H7 (cell line): ENCODE data around the gene MS4A10. TPM values are rescaled to one million over a fixed set of nuclear protein-coding genes. Genes with fewer than 3 reads are reported as not detected.

Source experiments
- total RNA-seq: library from RNA; depleted of rRNA; stranded (reverse); fragments of >200 nt; shearing (Covaris generic); gene quantifications from 2 replicates; pipeline ENCODE4 v1.2.3, GENCODE V29; 2014; rRNA removed

The MS4A10 gene
- total RNA-seq, 1 experiment from 2014 or later, result not detected

Other genes with a start within 250 kb of the MS4A10 start
- gene MS4A8, start 85.7 kb upstream of the MS4A10 start, total RNA-seq, result not detected in 2 replicates
- gene MS4A18, start 60.6 kb upstream of the MS4A10 start, total RNA-seq, result not detected in 2 replicates
- 0.10 TPM in 1 of 2 replicates, not detected in the other for gene MS4A15, start 28.5 kb upstream of the MS4A10 start, total RNA-seq
- 17.6 and 19.4 TPM in 2 replicates for gene CCDC86, start 56.8 kb downstream of the MS4A10 start, total RNA-seq
- gene PTGDR2, start 70.6 kb downstream of the MS4A10 start, total RNA-seq, result 0.03 and 0.44 TPM in 2 replicates
- not detected in 2 replicates for gene ZP1, start 82.2 kb downstream of the MS4A10 start, total RNA-seq
- 93.8 and 123 TPM in 2 replicates for gene PRPF19, start 121.3 kb downstream of the MS4A10 start, total RNA-seq
- gene TMEM109, start 128.8 kb downstream of the MS4A10 start, total RNA-seq, result 30.6 and 35.1 TPM in 2 replicates
- gene TMEM132A, start 139.1 kb downstream of the MS4A10 start, total RNA-seq, result 66.0 and 73.9 TPM in 2 replicates
- 2.7 and 6.1 TPM in 2 replicates for gene SLC15A3, start 166.8 kb downstream of the MS4A10 start, total RNA-seq
- not detected in 2 replicates for gene CD6, start 186.3 kb downstream of the MS4A10 start, total RNA-seq